Calu3 (cell line): Measurements from ENCODE around the gene CACNA2D2. TPM values are rescaled to one million over a fixed set of nuclear protein-coding genes. Genes with fewer than 3 reads are reported as not detected.

Source experiments
- BruUV-seq: library from RNA; stranded (reverse); fragments of 400-500 nt; replicated peaks from 2 replicates; lab custom pipeline; 2021; lab: Mats Ljungman, UMichigan
- CTCF ChIA-PET: fragments of 300-600 bp; sonication (Branson Sonifier 250); formaldehyde crosslinking; loops from one replicate; lab custom pipeline; 2022; ENCODE audit warnings: antibody characterized with exemption; lab: Charles Lee
- DNase-seq: peaks from one replicate; pipeline ENCODE4 v3.0.0; 2022
- H3K27ac Mint-ChIP-seq: one replicate; pipeline ENCODE4 v1.8.0; 2022; ENCODE audit warnings: mixed read lengths; ENCODE audit not compliant: unreplicated experiment
- H3K27me3 Mint-ChIP-seq: one replicate; pipeline ENCODE4 v1.8.0; 2022; ENCODE audit warnings: mixed read lengths; ENCODE audit not compliant: unreplicated experiment
- H3K36me3 Mint-ChIP-seq: one replicate; pipeline ENCODE4 v1.8.0; 2022; ENCODE audit warnings: mild to moderate bottlenecking, moderate library complexity, mixed read lengths; ENCODE audit not compliant: insufficient read depth, unreplicated experiment
- H3K4me1 Mint-ChIP-seq: one replicate; pipeline ENCODE4 v1.8.0; 2022; ENCODE audit warnings: mild to moderate bottlenecking, low read depth, mixed read lengths; ENCODE audit not compliant: unreplicated experiment
- H3K4me3 Mint-ChIP-seq: one replicate; pipeline ENCODE4 v1.8.0; 2022; ENCODE audit warnings: mild to moderate bottlenecking, low read depth, moderate library complexity, mixed read lengths; ENCODE audit not compliant: unreplicated experiment
- H3K9me3 Mint-ChIP-seq: one replicate; pipeline ENCODE4 v1.8.0; 2022; ENCODE audit warnings: low read depth, mixed read lengths; ENCODE audit not compliant: unreplicated experiment
- intact Hi-C: fragments of 100-400 bp; cut with micrococcal nuclease; formaldehyde crosslinking; loops from one replicate; pipeline ENCODE4 v1.10.0; 2022; ENCODE audit not compliant: unreplicated experiment
- total RNA-seq: library from RNA; stranded (reverse); gene quantifications from 2 replicates; pipeline ENCODE4 v1.2.3, GENCODE V29; 2022
- TF ChIP-seq, protein P1 (sequence below): fragments of 200-600 bp; IDR thresholded peaks from one replicate; pipeline ENCODE4 v1.8.0; 2022; ENCODE audit warnings: antibody characterized with exemption; ENCODE audit not compliant: unreplicated experiment

The CACNA2D2 gene
- total RNA-seq, 1 experiment from 2014 or later, result 0.12 TPM

DNA sequence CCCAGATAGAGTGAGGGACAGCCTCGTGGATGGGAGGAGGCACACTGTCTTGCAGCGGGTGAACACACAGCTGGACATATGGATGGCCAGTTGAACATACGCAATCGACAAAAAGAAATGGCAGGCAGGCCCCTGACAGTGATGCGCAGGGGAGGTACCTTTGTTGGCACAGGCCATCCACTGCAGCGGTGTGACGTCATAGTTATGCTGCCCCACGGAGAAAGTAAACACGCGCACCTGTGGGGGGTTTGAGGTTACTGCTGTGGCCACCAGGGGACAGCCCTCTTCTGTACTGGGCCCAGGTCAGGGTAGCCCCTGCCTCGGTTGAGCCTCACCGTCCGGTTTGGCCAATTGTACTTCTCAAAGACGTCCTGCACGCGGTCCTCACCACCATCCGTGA, 124.7 kb downstream of the CACNA2D2 start:
- TF ChIP-seq, protein P1, sequence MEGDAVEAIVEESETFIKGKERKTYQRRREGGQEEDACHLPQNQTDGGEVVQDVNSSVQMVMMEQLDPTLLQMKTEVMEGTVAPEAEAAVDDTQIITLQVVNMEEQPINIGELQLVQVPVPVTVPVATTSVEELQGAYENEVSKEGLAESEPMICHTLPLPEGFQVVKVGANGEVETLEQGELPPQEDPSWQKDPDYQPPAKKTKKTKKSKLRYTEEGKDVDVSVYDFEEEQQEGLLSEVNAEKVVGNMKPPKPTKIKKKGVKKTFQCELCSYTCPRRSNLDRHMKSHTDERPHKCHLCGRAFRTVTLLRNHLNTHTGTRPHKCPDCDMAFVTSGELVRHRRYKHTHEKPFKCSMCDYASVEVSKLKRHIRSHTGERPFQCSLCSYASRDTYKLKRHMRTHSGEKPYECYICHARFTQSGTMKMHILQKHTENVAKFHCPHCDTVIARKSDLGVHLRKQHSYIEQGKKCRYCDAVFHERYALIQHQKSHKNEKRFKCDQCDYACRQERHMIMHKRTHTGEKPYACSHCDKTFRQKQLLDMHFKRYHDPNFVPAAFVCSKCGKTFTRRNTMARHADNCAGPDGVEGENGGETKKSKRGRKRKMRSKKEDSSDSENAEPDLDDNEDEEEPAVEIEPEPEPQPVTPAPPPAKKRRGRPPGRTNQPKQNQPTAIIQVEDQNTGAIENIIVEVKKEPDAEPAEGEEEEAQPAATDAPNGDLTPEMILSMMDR, result no peak
- Mint-ChIP-seq H3K4me3 (no peak overlapping the region), H3K36me3 (no peaks in the 10 kb centered on the region), H3K9me3 (no peaks in the 10 kb centered on the region), H3K27me3 (peaks cover 81% of the 10 kb centered on the region), H3K4me1 (no peaks in the 10 kb centered on the region), H3K27ac (no peak overlapping the region)
- BruUV-seq, result no TSS peak
- CTCF ChIA-PET, result interaction anchor here (0.6 kb wide), 1 partner anchor 98 kb away, joined by 4 read pairs; no protein-coding TSS in a partner anchor
- DNase-seq, result no peak
- intact Hi-C loops, result loop anchor here (10.0 kb wide), 1 partner anchor 46 kb away; no protein-coding TSS in a partner anchor

DNA sequence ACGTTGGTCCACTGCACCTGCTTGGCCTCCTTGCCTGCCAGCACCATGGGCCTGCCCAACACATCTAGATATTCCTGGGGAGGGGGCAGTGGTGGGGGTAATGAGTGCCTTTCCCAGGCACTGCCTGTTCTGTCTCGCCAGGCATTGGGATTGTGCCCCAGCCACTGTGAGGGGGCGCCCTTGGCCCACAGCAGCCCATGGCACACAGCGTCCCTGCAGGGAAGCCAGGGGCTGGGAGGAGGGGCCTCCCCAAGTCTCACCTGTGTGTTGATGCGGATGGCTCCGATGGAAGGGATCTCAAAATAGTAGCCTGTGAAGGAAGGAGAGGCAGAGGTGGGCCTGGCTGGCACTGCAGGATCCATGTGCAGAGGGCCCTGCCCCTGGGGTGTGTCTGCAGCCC, 125.4 kb downstream of the CACNA2D2 start:
- Mint-ChIP-seq H3K9me3 (no peaks in the 10 kb centered on the region), H3K4me3 (no peak overlapping the region), H3K27ac (no peak overlapping the region), H3K27me3 (peaks cover 81% of the 10 kb centered on the region), H3K36me3 (no peaks in the 10 kb centered on the region), H3K4me1 (no peaks in the 10 kb centered on the region)
- CTCF ChIA-PET, result interaction anchor here (0.6 kb wide), 1 partner anchor 99 kb away, joined by 4 read pairs; no protein-coding TSS in a partner anchor
- DNase-seq, result no peak
- intact Hi-C loops, result loop anchor here (10.0 kb wide), 1 partner anchor 47 kb away; no protein-coding TSS in a partner anchor
- BruUV-seq, result no TSS peak
- TF ChIP-seq, protein P1, result no peak

DNA sequence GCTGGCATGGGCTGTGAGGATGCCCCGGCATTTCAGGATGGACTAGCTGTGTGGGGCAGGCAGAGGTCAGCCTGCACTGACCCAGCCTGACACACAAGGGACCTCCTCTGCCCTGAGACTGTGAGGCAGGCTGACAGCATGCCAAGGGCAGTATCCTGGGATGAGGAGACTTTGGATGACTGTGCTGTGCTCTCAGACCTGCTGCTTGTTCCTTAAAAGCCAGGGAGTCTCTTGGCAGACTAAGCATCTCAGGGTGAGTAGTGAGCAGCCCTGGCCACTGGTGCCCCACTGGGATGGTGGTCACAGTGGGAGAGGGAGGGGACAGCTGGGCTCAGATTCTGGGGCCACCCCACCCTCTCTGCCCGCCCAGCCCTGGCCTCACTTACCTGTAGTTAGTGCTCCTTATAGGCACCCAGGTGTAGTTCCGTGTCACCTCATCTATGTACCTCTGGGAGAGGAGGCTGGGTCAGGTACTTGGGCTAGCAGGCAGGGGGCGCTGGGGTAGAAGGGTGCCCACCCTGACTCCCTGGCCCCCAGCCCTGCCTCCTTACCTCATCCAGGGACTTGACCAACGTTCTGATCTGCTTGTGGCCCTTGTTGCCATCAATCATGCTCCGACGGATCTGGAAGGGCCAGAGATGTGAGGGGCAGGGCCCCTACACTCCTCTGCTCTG, 128.0 kb downstream of the CACNA2D2 start:
- Mint-ChIP-seq H3K36me3 (no peaks in the 10 kb centered on the region), H3K4me1 (no peaks in the 10 kb centered on the region), H3K4me3 (no peak overlapping the region), H3K9me3 (no peaks in the 10 kb centered on the region), H3K27me3 (peaks cover 84% of the 10 kb centered on the region), H3K27ac (no peak overlapping the region)
- BruUV-seq, result no TSS peak
- TF ChIP-seq, protein P1, result no peak
- CTCF ChIA-PET, result no interaction called here
- intact Hi-C loops, result loop anchor here (10.0 kb wide), 1 partner anchor 49 kb away; no protein-coding TSS in a partner anchor
- DNase-seq, result peak; percentile 18

DNA sequence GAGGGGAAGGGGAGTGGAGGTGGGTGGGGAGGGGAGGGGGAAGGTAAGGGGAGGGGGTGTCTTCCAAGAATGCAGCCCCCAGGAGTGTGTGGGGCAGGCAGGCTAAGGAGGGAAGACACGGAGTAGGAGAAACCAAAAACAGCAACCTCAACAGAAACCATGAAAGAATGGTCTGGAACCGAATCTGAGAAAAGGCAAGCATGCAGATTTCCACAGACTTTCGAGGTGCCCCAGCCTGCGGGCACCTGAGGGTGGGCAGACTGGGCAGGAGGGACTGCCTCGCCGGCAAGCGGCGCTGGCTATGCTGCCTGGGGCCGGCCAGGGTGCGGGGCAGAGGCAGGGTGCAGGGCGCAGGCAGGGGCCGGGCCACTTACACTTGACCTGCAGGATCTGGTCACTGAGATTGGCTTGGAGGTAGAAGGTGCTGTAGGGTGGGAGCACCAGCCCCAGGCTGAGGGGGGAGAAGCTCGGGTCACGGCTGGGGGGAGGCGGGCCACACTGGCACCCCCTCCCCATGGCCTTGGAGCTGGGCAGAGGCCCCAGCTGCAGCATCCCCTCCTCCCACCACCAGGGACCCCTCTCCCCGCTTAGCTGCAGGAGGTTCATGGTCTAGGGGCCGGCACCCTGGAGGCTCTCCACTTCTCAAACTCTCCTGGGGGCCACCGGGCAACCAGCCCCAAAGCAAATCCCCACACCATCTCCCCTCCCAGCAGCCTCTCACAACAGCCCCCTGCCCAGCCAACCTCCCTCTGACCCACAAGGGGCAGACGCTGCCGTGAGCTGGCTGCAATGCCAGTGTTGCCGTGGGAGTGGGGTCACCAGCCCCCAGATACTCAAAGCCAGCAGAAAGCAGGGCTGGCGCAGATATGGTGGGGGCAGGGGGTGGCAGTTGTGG, 128.8 kb downstream of the CACNA2D2 start:
- DNase-seq, result no peak
- H3K36me3 Mint-ChIP-seq, result no peaks in the 10 kb centered on the region
- no peaks in the 10 kb centered on the region for H3K4me1 Mint-ChIP-seq
- intact Hi-C loops, result loop anchor here (10.0 kb wide), 1 partner anchor 50 kb away; no protein-coding TSS in a partner anchor
- peaks cover 84% of the 10 kb centered on the region for H3K27me3 Mint-ChIP-seq
- H3K9me3 Mint-ChIP-seq, result no peaks in the 10 kb centered on the region
- BruUV-seq, result no TSS peak
- TF ChIP-seq, protein P1, result no peak
- CTCF ChIA-PET, result interaction anchor here (0.6 kb wide), 1 partner anchor 10 kb away, joined by 3 read pairs; no protein-coding TSS in a partner anchor
- no peak overlapping the region for H3K4me3 Mint-ChIP-seq
- no peak overlapping the region for H3K27ac Mint-ChIP-seq
